HCT116 (cell line): Measurements from ENCODE around the gene GNLY. TPM values are rescaled to one million over a fixed set of nuclear protein-coding genes. Genes with fewer than 3 reads are reported as not detected.

Experiments
- ATAC-seq: fragments of 200-7000 bp; cut with Tn5 transposase; 2 replicates; pipeline ENCODE4 v1.9.1; 2020; ENCODE audit warnings: mild to moderate bottlenecking, moderate library complexity
- BruUV-seq: library from RNA; stranded (reverse); fragments of 400-500 nt; replicated peaks from 2 replicates; lab custom pipeline; 2021; lab: Mats Ljungman, UMichigan
- CTCF ChIA-PET: fragments of 300-600 bp; sonication (Branson Sonifier 250); formaldehyde crosslinking; loops from one replicate; lab custom pipeline; 2021; ENCODE audit warnings: antibody characterized with exemption; lab: Charles Lee
- POLR2A ChIA-PET: fragments of 300-600, 350-600 bp; sonication (Branson Sonifier 250); formaldehyde crosslinking; loops from one replicate; lab custom pipeline; 2021; ENCODE audit warnings: antibody characterized with exemption; lab: Charles Lee
- RAD21 ChIA-PET, 2 experiments: fragments of 300-600 bp; sonication (Branson Sonifier 250); formaldehyde crosslinking; loops; one replicate each; lab custom pipeline; 2023; ENCODE audit warnings: low total read pairs in 2 of 2; ENCODE audit not compliant: uncharacterized antibody in 2 of 2, unreplicated experiment in 2 of 2, low non-redundant PET in 1 of 2; lab: Charles Lee
- DNase-seq: peaks from one replicate; pipeline ENCODE4 v3.0.0-alpha.2; 2010; ENCODE audit warnings: low read depth, low spot score
- H2AFZ ChIP-seq: fragments of 200-600 bp; shearing (Covaris generic), sonication (generic); 2 replicates; pipeline ENCODE4 v1.6.1; 2017; ENCODE audit warnings: low read depth, mixed run types, mixed read lengths, antibody characterized with exemption, low read length; ENCODE audit not compliant: poor library complexity, severe bottlenecking
- H3K27ac ChIP-seq: 2 replicates; pipeline ENCODE4 v1.5.1; 2012; ENCODE audit warnings: low read depth, low read length
- H3K27me3 ChIP-seq: fragments of 200-600 bp; sonication (generic); 2 replicates; pipeline ENCODE4 v1.6.1; 2016; ENCODE audit warnings: mixed run types, low read length, mixed read lengths; ENCODE audit not compliant: insufficient read depth
- H3K36me3 ChIP-seq, 2 experiments: fragments of 200-500 bp in 1 of 2; fragments of 200-600 bp in 1 of 2; sonication (Bioruptor generic) in 1 of 2; sonication (generic) in 1 of 2; 2 replicates each; pipeline versions ENCODE4 v1.5.1 to v1.6.1; 2014 to 2016; ENCODE audit warnings: low read length in 2 of 2, inconsistent platforms in 1 of 2, mixed read lengths in 1 of 2, mixed run types in 1 of 2; ENCODE audit not compliant: insufficient read depth in 2 of 2, control insufficient read depth in 1 of 2
- H3K4me1 ChIP-seq, 2 experiments: fragments of 200-600 bp in 1 of 2; sonication (generic) in 1 of 2; 2 replicates each; pipeline versions ENCODE4 v1.5.1 to v1.6.1; 2012 to 2017; ENCODE audit warnings: low read length in 2 of 2, inconsistent platforms in 1 of 2, mild to moderate bottlenecking in 1 of 2, mixed read lengths in 1 of 2, mixed run types in 1 of 2, moderate library complexity in 1 of 2; ENCODE audit not compliant: insufficient read depth in 2 of 2, control insufficient read depth in 1 of 2
- H3K4me2 ChIP-seq: fragments of 200-600 bp; sonication (generic); 2 replicates; pipeline ENCODE4 v1.6.1; 2017; ENCODE audit warnings: mixed run types, low read length, mixed read lengths
- H3K4me3 ChIP-seq, 2 experiments: fragments of 200-600 bp in 1 of 2; sonication (generic) in 1 of 2; replicated peaks in 1 of 2; 2 replicates each; pipeline ENCODE4 v1.5.1; 2011 to 2016; ENCODE audit warnings: low read length in 2 of 2, control low read depth in 1 of 2, low read depth in 1 of 2, mild to moderate bottlenecking in 1 of 2, mixed read lengths in 1 of 2, mixed run types in 1 of 2
- H3K79me2 ChIP-seq: fragments of 200-600 bp; sonication (generic); 2 replicates; pipeline ENCODE4 v1.6.1; 2017; ENCODE audit warnings: mild to moderate bottlenecking, mixed run types, low read length, moderate library complexity, mixed read lengths; ENCODE audit not compliant: insufficient read depth
- H3K9ac ChIP-seq: fragments of 200-600 bp; sonication (generic); 2 replicates; pipeline ENCODE4 v1.6.1; 2016; ENCODE audit warnings: low read length, mixed read lengths
- H3K9me2 ChIP-seq: fragments of 200-600 bp; sonication (generic), shearing (Covaris generic); 2 replicates; pipeline ENCODE4 v1.6.1; 2017; ENCODE audit warnings: mixed run types, mild to moderate bottlenecking, moderate library complexity; ENCODE audit not compliant: insufficient read depth
- H3K9me3 ChIP-seq, 2 experiments: fragments of 200-500 bp in 1 of 2; fragments of 200-600 bp in 1 of 2; sonication (Bioruptor generic) in 1 of 2; sonication (generic) in 1 of 2; 2 replicates each; pipeline ENCODE4 v1.6.1; 2014 to 2017; ENCODE audit warnings: low read length in 2 of 2, mixed read lengths in 2 of 2, inconsistent platforms in 1 of 2, low read depth in 1 of 2, mild to moderate bottlenecking in 1 of 2, mixed run types in 1 of 2, moderate library complexity in 1 of 2; ENCODE audit not compliant: control insufficient read depth in 1 of 2, insufficient read depth in 1 of 2
- H4K20me1 ChIP-seq: fragments of 200-600 bp; sonication (generic), shearing (Covaris generic); 2 replicates; pipeline ENCODE4 v1.6.1; 2017; ENCODE audit warnings: mixed run types, mild to moderate bottlenecking, moderate library complexity; ENCODE audit not compliant: insufficient read depth
- CEBPB ChIP-seq: IDR thresholded peaks from 2 replicates; pipeline ENCODE4 v1.6.1; 2012; ENCODE audit warnings: low read depth
- CTCF ChIP-seq, 3 experiments: fragments of 200-600 bp in 1 of 3; sonication (generic) in 1 of 3; IDR thresholded peaks in 2 of 3; conservative IDR thresholded peaks in 1 of 3; 2 replicates each; pipeline ENCODE4 v1.5.1; 2012 to 2017; ENCODE audit warnings: low read depth in 2 of 3, low read length in 2 of 3, antibody characterized with exemption in 1 of 3, borderline replicate concordance in 1 of 3, control low read depth in 1 of 3, mild to moderate bottlenecking in 1 of 3, mixed read lengths in 1 of 3, mixed run types in 1 of 3, moderate library complexity in 1 of 3; ENCODE audit not compliant: insufficient read depth in 1 of 3
- EGR1 ChIP-seq: IDR thresholded peaks from 2 replicates; pipeline ENCODE4 v1.6.1; 2012; ENCODE audit warnings: low read depth
- EZH2phosphoT487 ChIP-seq: fragments of 200-600 bp; IDR thresholded peaks from 2 replicates; pipeline ENCODE4 v1.6.1; 2018; ENCODE audit warnings: antibody characterized with exemption, borderline replicate concordance
- MAX ChIP-seq: IDR thresholded peaks from 2 replicates; pipeline ENCODE4 v1.6.1; 2012
- POLR2A ChIP-seq: IDR thresholded peaks from 2 replicates; pipeline ENCODE4 v1.7.0; 2011; ENCODE audit warnings: borderline replicate concordance; ENCODE audit not compliant: insufficient read depth, insufficient read length; ENCODE audit errors: extremely low read depth
- RAD21 ChIP-seq: IDR thresholded peaks from 2 replicates; pipeline ENCODE4 v1.6.1; 2012; ENCODE audit warnings: low read depth, mild to moderate bottlenecking
- REST ChIP-seq: IDR thresholded peaks from 2 replicates; pipeline ENCODE4 v1.6.1; 2012; ENCODE audit warnings: low read depth
- SIN3A ChIP-seq: IDR thresholded peaks from 2 replicates; pipeline ENCODE4 v1.6.1; 2012; ENCODE audit warnings: low read depth
- SRF ChIP-seq: IDR thresholded peaks from 2 replicates; pipeline ENCODE4 v1.6.1; 2012; ENCODE audit warnings: low read depth
- YY1 ChIP-seq: IDR thresholded peaks from 2 replicates; pipeline ENCODE4 v1.6.1; 2011; ENCODE audit warnings: low read length, low read depth, moderate library complexity, mild to moderate bottlenecking; ENCODE audit not compliant: insufficient replicate concordance; ENCODE audit errors: extremely low read depth
- ZBTB33 ChIP-seq: IDR thresholded peaks from 2 replicates; pipeline ENCODE4 v1.6.1; 2011; ENCODE audit warnings: mild to moderate bottlenecking, low read length, moderate library complexity; ENCODE audit not compliant: insufficient replicate concordance; ENCODE audit errors: extremely low read depth
- ZFX ChIP-seq: fragments of 450-650 bp; IDR thresholded peaks from 2 replicates; pipeline ENCODE4 v1.6.1; 2017
- intact Hi-C: fragments of 100-400 bp; cut with micrococcal nuclease; formaldehyde crosslinking; loops from 2 replicates; pipeline ENCODE4 v1.10.0; 2022
- total RNA-seq: library from RNA; stranded (reverse); gene quantifications from one replicate; pipeline ENCODE4 v1.2.1, GENCODE V29; 2021; ENCODE audit not compliant: unreplicated experiment

GNLY gene
- total RNA-seq, 1 experiment from 2014 or later = 0.74 TPM

- no peak for TF ChIP-seq MAX
Observed at GRCh38 chr2:85668857-85669142, 25.4 kb upstream of the GNLY start (continued).

GRCh38 chr2:85669549-85669948, 24.6 kb upstream of the GNLY start:
- Histone ChIP-seq H3K27ac (no peak overlapping the region), H4K20me1 (no peaks in the 10 kb centered on the region), H3K9me2 (no peaks in the 10 kb centered on the region), H3K36me3 (no peaks in the 10 kb centered on the region), H3K4me1 (no peaks in the 10 kb centered on the region), H3K27me3 (no peaks in the 10 kb centered on the region), H2AFZ (no peak overlapping the region), H3K9me3 (no peaks in the 10 kb centered on the region), H3K4me3 (no peak overlapping the region), H3K79me2 (no peaks in the 10 kb centered on the region), H3K9ac (no peak overlapping the region), H3K4me2 (no peak overlapping the region)
- TF ChIP-seq YY1 (no peak), SRF (no peak), MAX (no peak), ZBTB33 (no peak), SIN3A (no peak), RAD21 (no peak), ZFX (no peak), POLR2A (no peak), CEBPB (no peak), REST (no peak), EGR1 (no peak), EZH2phosphoT487 (no peak), CTCF (IDR thresholded peaks at IDR 0.05 in 2 of 3, conservative IDR thresholded peaks at IDR 0.05 in 1 of 3; ENCODE audit: borderline replicate concordance in 1 of 3, insufficient read depth in 1 of 3, low read depth in 2 of 3, low read length in 2 of 3) (no peak)
- intact Hi-C loops = no loop called here
- POLR2A ChIA-PET = no interaction called here
- CTCF ChIA-PET = no interaction called here
- no peak for DNase-seq
- RAD21 ChIA-PET = no interaction called here
- ATAC-seq = no peak
- no TSS peak for BruUV-seq
